Astrocyte (in vitro differentiated cells and primary cell): ENCODE measurements around the gene WIPI1.

Source experiments
- EZH2 ChIP-seq: IDR thresholded peaks from 2 replicates; pipeline ENCODE4 v1.6.1; 2012; ENCODE audit warnings: mild to moderate bottlenecking, low read length, inconsistent platforms; ENCODE audit not compliant: insufficient read depth
- TF ChIP-seq, protein P1 (sequence below): IDR thresholded peaks from 2 replicates; pipeline ENCODE4 v1.5.1; 2011; ENCODE audit warnings: low read depth, mild to moderate bottlenecking, inconsistent platforms, low read length, moderate library complexity; ENCODE audit not compliant: insufficient read depth

DNA sequence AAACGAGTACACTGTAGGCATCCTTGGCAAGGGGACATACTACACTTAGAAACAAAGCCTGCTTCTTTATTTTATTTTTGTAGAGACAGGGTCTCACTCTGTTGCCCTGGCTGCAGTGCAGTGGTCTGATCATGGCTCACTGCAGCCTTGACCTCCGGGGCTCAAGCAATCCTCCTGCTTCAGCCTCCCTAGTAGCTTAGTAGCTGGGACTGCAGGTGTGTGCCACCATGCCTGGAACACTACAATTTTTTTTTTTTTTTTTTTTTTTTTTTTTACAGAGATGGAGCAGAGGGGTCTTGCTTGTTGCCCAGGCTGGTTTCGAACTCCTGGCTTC is 78.2 kb downstream of the WIPI1 start:
- TF ChIP-seq, protein P1, sequence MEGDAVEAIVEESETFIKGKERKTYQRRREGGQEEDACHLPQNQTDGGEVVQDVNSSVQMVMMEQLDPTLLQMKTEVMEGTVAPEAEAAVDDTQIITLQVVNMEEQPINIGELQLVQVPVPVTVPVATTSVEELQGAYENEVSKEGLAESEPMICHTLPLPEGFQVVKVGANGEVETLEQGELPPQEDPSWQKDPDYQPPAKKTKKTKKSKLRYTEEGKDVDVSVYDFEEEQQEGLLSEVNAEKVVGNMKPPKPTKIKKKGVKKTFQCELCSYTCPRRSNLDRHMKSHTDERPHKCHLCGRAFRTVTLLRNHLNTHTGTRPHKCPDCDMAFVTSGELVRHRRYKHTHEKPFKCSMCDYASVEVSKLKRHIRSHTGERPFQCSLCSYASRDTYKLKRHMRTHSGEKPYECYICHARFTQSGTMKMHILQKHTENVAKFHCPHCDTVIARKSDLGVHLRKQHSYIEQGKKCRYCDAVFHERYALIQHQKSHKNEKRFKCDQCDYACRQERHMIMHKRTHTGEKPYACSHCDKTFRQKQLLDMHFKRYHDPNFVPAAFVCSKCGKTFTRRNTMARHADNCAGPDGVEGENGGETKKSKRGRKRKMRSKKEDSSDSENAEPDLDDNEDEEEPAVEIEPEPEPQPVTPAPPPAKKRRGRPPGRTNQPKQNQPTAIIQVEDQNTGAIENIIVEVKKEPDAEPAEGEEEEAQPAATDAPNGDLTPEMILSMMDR = no peak
- no peak for TF ChIP-seq EZH2
